AG09319 (cell line): ENCODE data around the gene GIMAP8.
"Not testable (repeated sequence)": the region's sequence is repeated elsewhere in the genome, so short reads cannot be mapped to it uniquely, and the experiment has no call there.

Experiments
- DNase-seq: peaks from one replicate; pipeline ENCODE4 v3.0.0-alpha.2; 2010; ENCODE audit warnings: low read depth; ENCODE audit errors: extremely low read depth
- CTCF ChIP-seq: IDR thresholded peaks from 2 replicates; pipeline ENCODE4 v1.5.1; 2011; ENCODE audit warnings: low read depth, mild to moderate bottlenecking, inconsistent platforms, low read length, moderate library complexity

Gene GIMAP8

GRCh38 chr7:150516956-150517745 lies 66.7 kb downstream of the GIMAP8 start:
- TF ChIP-seq CTCF = no peak
- no peak for DNase-seq

GRCh38 chr7:150519310-150519709 lies 68.9 kb downstream of the GIMAP8 start:
- no peak for TF ChIP-seq CTCF
- no peak for DNase-seq

GRCh38 chr7:150520145-150520544 lies 69.7 kb downstream of the GIMAP8 start:
- TF ChIP-seq CTCF = no peak
- DNase-seq = no peak

GRCh38 chr7:150522931-150523330 lies 72.5 kb downstream of the GIMAP8 start:
- DNase-seq = not testable (repeated sequence)

GRCh38 chr7:150524018-150524417 lies 73.6 kb downstream of the GIMAP8 start:
- DNase-seq = no peak
- no peak for TF ChIP-seq CTCF
